ENCODE data around the gene CYP8B1. TPM values are rescaled to one million over a fixed set of nuclear protein-coding genes. Genes with fewer than 3 reads are reported as not detected.

Gene CYP8B1
- total and polyA plus RNA-seq, 2 of the 13 experiments (the other 11 are each of a cell fraction or from before 2014, with no cell fraction given) = 0.58 to 2.0 TPM

DNA sequence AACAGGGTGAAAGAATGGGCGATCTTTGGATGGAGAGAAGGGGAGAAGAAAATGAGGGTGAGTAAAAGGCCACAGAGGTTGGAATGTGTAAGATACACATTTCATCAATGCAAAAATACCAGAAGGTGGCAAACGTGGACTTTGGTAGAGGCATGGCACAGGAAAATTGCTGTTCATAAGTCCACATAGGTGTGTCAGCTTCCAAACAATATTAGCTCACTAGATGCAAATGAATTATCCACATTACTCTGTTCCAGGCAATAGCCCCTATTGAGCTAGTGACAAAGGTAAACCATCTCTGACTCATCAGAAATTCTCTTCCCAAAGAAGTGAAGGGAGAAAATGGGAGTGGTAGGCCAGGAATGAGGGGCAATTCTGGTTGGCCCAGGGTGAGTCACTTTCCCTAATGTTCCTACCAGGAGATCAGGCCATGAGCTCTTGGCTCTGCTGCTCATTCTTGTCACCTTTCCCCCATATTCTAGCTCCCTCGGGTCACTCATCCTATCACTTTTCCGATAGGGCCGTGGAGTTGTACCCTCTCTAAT, 46.5 kb downstream of the CYP8B1 start:
- no peaks in the 10 kb centered on the region for H4K20me1 ChIP-seq (ENCODE audit: insufficient read depth, low read length)
- H3K27me3 ChIP-seq (ENCODE audit: control insufficient read depth in 1 of 2, insufficient read depth in 2 of 2, low read length in 2 of 2) = no peaks in the 10 kb centered on the region
- FAIRE-seq (peak; percentile 63), DNase-seq (ENCODE audit: low spot score) (peak; percentile 95), ATAC-seq (peak; percentile 89)
- CTCF ChIA-PET (ENCODE audit: low intra/inter-chr PET ratio, low total read pairs) = interaction anchor here (1.0 to 3.7 kb wide), 4 partner anchors 10 to 84 kb away, joined by 3 to 79 read pairs (median 40); no protein-coding TSS in a partner anchor
- no peaks in the 10 kb centered on the region for H3K9me3 ChIP-seq (ENCODE audit: low read length)
- H3K4me1 ChIP-seq (ENCODE audit: insufficient read depth, low read length) = peaks cover 64% of the 10 kb centered on the region
- 1% methylated on average over 5 of the region's 5 CpGs for WGBS (ENCODE audit: low lambda C conversion rate)
- POLR2A ChIA-PET = interaction anchor here (0.8 to 2.6 kb wide), 18 partner anchors 9 to 238 kb away, joined by 3 to 105 read pairs (median 6); partner anchors contain the start of genes CYP8B1, HIGD1A, NKTR and SS18L2
- H3K9ac ChIP-seq (ENCODE audit: insufficient read depth, low read depth, low read length) = peak overlapping the region; percentile 62
- H3K79me2 ChIP-seq (ENCODE audit: insufficient read depth, low read length) = no peaks in the 10 kb centered on the region
- peak overlapping the region in 1 of 3 experiments; percentile 45; a peak in 1 of 6 replicates for H3K4me3 ChIP-seq (replicated peaks in 1 of 3; ENCODE audit: insufficient read depth in 1 of 3, low read depth in 2 of 3, low read length in 3 of 3)
- H3K4me2 ChIP-seq (ENCODE audit: low read depth, low read length) = peak overlapping the region; percentile 74
- peak overlapping the region; percentile 93 for H3K27ac ChIP-seq (ENCODE audit: extremely low read length, insufficient read depth, low read length)
- H2AFZ ChIP-seq (ENCODE audit: low read length) = no peak overlapping the region
- intact Hi-C loops (cut with micrococcal nuclease; ENCODE audit: unreplicated experiment) = loop anchor here (1.0 kb wide), 1 partner anchor 24 kb away; no protein-coding TSS in a partner anchor
- H3K36me3 ChIP-seq (replicated peaks in 1 of 2; ENCODE audit: control insufficient read depth in 1 of 2, insufficient read depth in 2 of 2, low read length in 2 of 2) = no peaks in the 10 kb centered on the region
- in situ Hi-C loops (cut with HindIII; ENCODE audit: extremely low pct_ligation_motif_present, low pct_unique_long_range_greater_than_20kb) = loop anchor here (25.0 kb wide), 1 partner anchor 592 kb away; no protein-coding TSS in a partner anchor
- BruUV-seq (replicated peaks) = no TSS peak
- TF ChIP-seq HNF1B (CRISPR knock-in tag; IDR thresholded peaks at IDR 0.05) (no peak), HMG20A (CRISPR knock-in tag; IDR thresholded peaks at IDR 0.05; ENCODE audit: borderline replicate concordance) (peak; percentile 60; the same call in 1 of the 2 replicates), YEATS2 (CRISPR knock-in tag; IDR thresholded peaks at IDR 0.05; ENCODE audit: borderline replicate concordance) (0 out of 2 replicates have a peak, but pooled peaks have one; percentile 20), MIER3 (CRISPR knock-in tag; IDR thresholded peaks at IDR 0.05; ENCODE audit: borderline replicate concordance) (peak; percentile 36; the same call in 1 of the 2 replicates), ZFYVE20 (CRISPR knock-in tag; IDR thresholded peaks at IDR 0.05; ENCODE audit: borderline replicate concordance, low read depth) (no peak), LRRFIP1 (CRISPR knock-in tag; conservative IDR thresholded peaks at IDR 0.05) (no peak), KDM4B (CRISPR knock-in tag; IDR thresholded peaks at IDR 0.05) (0 out of 2 replicates have a peak, but pooled peaks have one; percentile 46), NFKBIZ (CRISPR knock-in tag; IDR thresholded peaks at IDR 0.05) (peak; percentile 90), KLF6 (CRISPR knock-in tag; IDR thresholded peaks at IDR 0.05) (peak; percentile 49; the same call in 1 of the 2 replicates), ISL2 (CRISPR knock-in tag; IDR thresholded peaks at IDR 0.05) (peak; percentile 66), RXRB (CRISPR knock-in tag; IDR thresholded peaks at IDR 0.05; ENCODE audit: borderline replicate concordance) (peak; percentile 85), LCORL (IDR thresholded peaks at IDR 0.05) (no peak; the same call in 1 of the 2 replicates), LCORL (CRISPR knock-in tag; IDR thresholded peaks at IDR 0.05) (peak; percentile 68; the same call in 1 of the 2 replicates), AHDC1 (CRISPR knock-in tag; IDR thresholded peaks at IDR 0.05; ENCODE audit: borderline replicate concordance) (peak; percentile 43; the same call in 1 of the 2 replicates), FOSL2 (CRISPR knock-in tag; IDR thresholded peaks at IDR 0.05) (peak; percentile 94)

Data from HepG2 (cell line).